ENCODE data around the gene TSEN34. TPM values are rescaled to one million over a fixed set of nuclear protein-coding genes. Genes with fewer than 3 reads are reported as not detected.

The TSEN34 gene
- total RNA-seq, 1 experiment from 2014 or later, result 122 TPM

- TF ChIP-seq, protein P1, sequence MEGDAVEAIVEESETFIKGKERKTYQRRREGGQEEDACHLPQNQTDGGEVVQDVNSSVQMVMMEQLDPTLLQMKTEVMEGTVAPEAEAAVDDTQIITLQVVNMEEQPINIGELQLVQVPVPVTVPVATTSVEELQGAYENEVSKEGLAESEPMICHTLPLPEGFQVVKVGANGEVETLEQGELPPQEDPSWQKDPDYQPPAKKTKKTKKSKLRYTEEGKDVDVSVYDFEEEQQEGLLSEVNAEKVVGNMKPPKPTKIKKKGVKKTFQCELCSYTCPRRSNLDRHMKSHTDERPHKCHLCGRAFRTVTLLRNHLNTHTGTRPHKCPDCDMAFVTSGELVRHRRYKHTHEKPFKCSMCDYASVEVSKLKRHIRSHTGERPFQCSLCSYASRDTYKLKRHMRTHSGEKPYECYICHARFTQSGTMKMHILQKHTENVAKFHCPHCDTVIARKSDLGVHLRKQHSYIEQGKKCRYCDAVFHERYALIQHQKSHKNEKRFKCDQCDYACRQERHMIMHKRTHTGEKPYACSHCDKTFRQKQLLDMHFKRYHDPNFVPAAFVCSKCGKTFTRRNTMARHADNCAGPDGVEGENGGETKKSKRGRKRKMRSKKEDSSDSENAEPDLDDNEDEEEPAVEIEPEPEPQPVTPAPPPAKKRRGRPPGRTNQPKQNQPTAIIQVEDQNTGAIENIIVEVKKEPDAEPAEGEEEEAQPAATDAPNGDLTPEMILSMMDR (conservative IDR thresholded peaks at IDR 0.05; ENCODE audit: low read depth, low read length), result peak; percentile 76
- TF ChIP-seq EZH2 (IDR thresholded peaks at IDR 0.05; ENCODE audit: low read length, unreplicated experiment), result no peak
- no peak overlapping the region for H3K4me3 ChIP-seq (ENCODE audit: low read length)
- DNase-seq (peak; percentile 95), ATAC-seq (peak; percentile 61)
- H3K9me3 ChIP-seq (ENCODE audit: low read length), result no peaks in the 10 kb centered on the region
- no peak overlapping the region for H2AFZ ChIP-seq (ENCODE audit: low read length)
- CTCF ChIA-PET, result interaction anchor here (0.6 to 1.0 kb wide), 6 partner anchors 11 to 1243 kb away, joined by 3 to 6 read pairs (median 3); partner anchors contain the start of gene MBOAT7
- H3K79me2 ChIP-seq (ENCODE audit: low read length), result no peaks in the 10 kb centered on the region
- peaks cover 12% of the 10 kb centered on the region for H3K4me1 ChIP-seq (ENCODE audit: insufficient read depth, low read length)
- POLR2A ChIA-PET (ENCODE audit: unreplicated experiment), result interaction anchor here (0.6 to 1.1 kb wide), 2 partner anchors 31 to 1487 kb away, joined by 3 to 15 read pairs; partner anchors contain the start of genes CNOT3 and U2AF2
- H3F3A ChIP-seq (ENCODE audit: low read length, unreplicated experiment), result no peaks in the 10 kb centered on the region
- H3K4me2 ChIP-seq (ENCODE audit: low read length), result 0 out of 2 replicates have a peak overlapping the region, but pooled peaks have one; percentile 25
- H3K9me2 ChIP-seq (replicated peaks; ENCODE audit: low read length), result no peaks in the 10 kb centered on the region
- no peak overlapping the region for H3K27ac ChIP-seq (ENCODE audit: low read length)
- no TSS peak for BruUV-seq (replicated peaks)
- intact Hi-C loops (cut with micrococcal nuclease), result loop anchor here (1.0 kb wide), 1 partner anchor 63 kb away; no protein-coding TSS in a partner anchor
- H3K9ac ChIP-seq (ENCODE audit: low read length), result no peak overlapping the region
- no peaks in the 10 kb centered on the region for H3K27me3 ChIP-seq (ENCODE audit: low read length)
- no peaks in the 10 kb centered on the region for H3K36me3 ChIP-seq (ENCODE audit: low read depth, low read length)
- no peaks in the 10 kb centered on the region for H4K20me1 ChIP-seq (ENCODE audit: low read length)
Measured at GRCh38 chr19:54168174-54168917, 22.8 kb upstream of the TSEN34 start.

- no peak overlapping the region for H3K27ac ChIP-seq (ENCODE audit: low read length)
- intact Hi-C loops (cut with micrococcal nuclease), result no loop called here
- no peak overlapping the region for H3K4me2 ChIP-seq (ENCODE audit: low read length)
- POLR2A ChIA-PET (ENCODE audit: unreplicated experiment), result interaction anchor here (0.6 to 1.1 kb wide), 2 partner anchors 9 to 32 kb away, joined by 3 to 15 read pairs; partner anchors contain the start of gene CNOT3
- no peaks in the 10 kb centered on the region for H3K9me2 ChIP-seq (replicated peaks; ENCODE audit: low read length)
- H3K27me3 ChIP-seq (ENCODE audit: low read length), result no peaks in the 10 kb centered on the region
- peaks cover 13% of the 10 kb centered on the region for H3K4me1 ChIP-seq (ENCODE audit: insufficient read depth, low read length)
- BruUV-seq (replicated peaks), result no TSS peak
- no peak overlapping the region for H3K9ac ChIP-seq (ENCODE audit: low read length)
- no peaks in the 10 kb centered on the region for H3F3A ChIP-seq (ENCODE audit: low read length, unreplicated experiment)
- H2AFZ ChIP-seq (ENCODE audit: low read length), result no peak overlapping the region
- H3K79me2 ChIP-seq (ENCODE audit: low read length), result no peaks in the 10 kb centered on the region
- no peaks in the 10 kb centered on the region for H3K9me3 ChIP-seq (ENCODE audit: low read length)
- ATAC-seq (no peak), DNase-seq (no peak)
- no peak overlapping the region for H3K4me3 ChIP-seq (ENCODE audit: low read length)
- CTCF ChIA-PET, result interaction anchor here (0.6 to 1.0 kb wide), 4 partner anchors 20 to 1244 kb away, joined by 3 to 6 read pairs (median 3); partner anchors contain the start of gene MBOAT7
- TF ChIP-seq EZH2phosphoT487 (IDR thresholded peaks at IDR 0.05; ENCODE audit: borderline replicate concordance, low read length), result no peak
- TF ChIP-seq, protein P1 (conservative IDR thresholded peaks at IDR 0.05; ENCODE audit: low read depth, low read length), result no peak
- no peak for TF ChIP-seq EZH2 (IDR thresholded peaks at IDR 0.05; ENCODE audit: low read length, unreplicated experiment)
- H3K36me3 ChIP-seq (ENCODE audit: low read depth, low read length), result no peaks in the 10 kb centered on the region
- no peaks in the 10 kb centered on the region for H4K20me1 ChIP-seq (ENCODE audit: low read length)
Measured at GRCh38 chr19:54169149-54169740, 21.9 kb upstream of the TSEN34 start.
